GM12878 (cell line): ENCODE results near the gene APOA5. TPM values are rescaled to one million over a fixed set of nuclear protein-coding genes. Genes with fewer than 3 reads are reported as not detected.
A peak's percentile ranks its signal among the peaks of the same experiment; 100 is the strongest.

Source experiments
- ATAC-seq: fragments of 200-7000 bp; cut with Tn5 transposase; 3 replicates; pipeline ENCODE4 v1.9.1; 2020; ENCODE audit warnings: mild to moderate bottlenecking, moderate library complexity
- BruUV-seq: library from RNA; stranded (reverse); fragments of 400-500 nt; replicated peaks from 2 replicates; lab custom pipeline; 2021; lab: Mats Ljungman, UMichigan
- CTCF ChIA-PET: fragments of 300-600 bp; sonication (Branson Sonifier 250); formaldehyde crosslinking; extraction: SDS; loops from one replicate; lab custom pipeline; 2021; ENCODE audit warnings: inconsistent platforms; lab: Yijun Ruan, JAX
- POLR2A ChIA-PET: fragments of 350-600 bp; formaldehyde crosslinking; extraction: SDS; loops from one replicate; lab custom pipeline; 2021; ENCODE audit warnings: inconsistent platforms; lab: Charles Lee
- RAD21 ChIA-PET: fragments of 300-600 bp; sonication (Branson Sonifier 250); formaldehyde crosslinking; loops from one replicate; lab custom pipeline; 2023; ENCODE audit warnings: antibody characterized with exemption; ENCODE audit not compliant: unreplicated experiment; lab: Charles Lee
- SMC1A ChIA-PET: fragments of 300-600 bp; sonication (Branson Sonifier 250); formaldehyde crosslinking; loops from one replicate; lab custom pipeline; 2023; ENCODE audit not compliant: unreplicated experiment, uncharacterized antibody; lab: Charles Lee
- DNase-seq: peaks from one replicate; pipeline ENCODE4 v3.0.0-alpha.2; 2011; ENCODE audit warnings: low read depth, low spot score
- FAIRE-seq: peaks from 3 replicates; lab custom pipeline; 2011; peaks lifted over from hg19 to GRCh38; lab: Jason Lieb, UNC
- H2AFZ ChIP-seq: 2 replicates; pipeline ENCODE4 v1.6.0; 2011; ENCODE audit warnings: low read depth, low read length, control low read depth; ENCODE audit not compliant: control insufficient read depth
- H3K27ac ChIP-seq: 2 replicates; pipeline ENCODE4 v1.5.1; 2011; ENCODE audit warnings: control low read depth; ENCODE audit not compliant: control insufficient read depth, insufficient read depth
- H3K27me3 ChIP-seq, 2 experiments: replicated peaks in 1 of 2; 2 replicates each; pipeline versions ENCODE4 v1.6.0 to v1.6.1; 2011; ENCODE audit warnings: low read length in 1 of 2; ENCODE audit not compliant: control insufficient read depth in 2 of 2, insufficient read depth in 2 of 2
- H3K36me3 ChIP-seq, 2 experiments: 2 replicates each; pipeline ENCODE4 v1.5.1; 2011; ENCODE audit warnings: low read length in 1 of 2; ENCODE audit not compliant: control insufficient read depth in 2 of 2, insufficient read depth in 2 of 2
- H3K4me1 ChIP-seq: 2 replicates; pipeline ENCODE4 v1.6.1; 2011; ENCODE audit warnings: mild to moderate bottlenecking, low read length, moderate library complexity, mixed read lengths; ENCODE audit not compliant: control insufficient read depth, insufficient read depth
- H3K4me2 ChIP-seq: 2 replicates; pipeline ENCODE4 v1.6.0; 2011; ENCODE audit warnings: control low read depth; ENCODE audit not compliant: control insufficient read depth, insufficient read depth
- H3K4me3 ChIP-seq: fragments of 200-600 bp; sonication (generic); 2 replicates; pipeline ENCODE4 v1.5.1; 2016
- H3K79me2 ChIP-seq: 2 replicates; pipeline ENCODE4 v1.6.0; 2011; ENCODE audit warnings: low read length; ENCODE audit not compliant: control insufficient read depth, insufficient read depth
- H3K9ac ChIP-seq: 2 replicates; pipeline ENCODE4 v1.8.0; 2011; ENCODE audit warnings: low read length, control low read depth, mixed read lengths; ENCODE audit not compliant: control insufficient read depth, insufficient read depth
- H3K9me3 ChIP-seq: replicated peaks from 3 replicates; pipeline ENCODE4 v1.5.1; 2011; ENCODE audit warnings: mild to moderate bottlenecking, low read length; ENCODE audit not compliant: control insufficient read depth, insufficient read depth
- H4K20me1 ChIP-seq: 2 replicates; pipeline ENCODE4 v1.6.0; 2011; ENCODE audit not compliant: control insufficient read depth, insufficient read depth
- ASH2L ChIP-seq: fragments of 300-600, 200-600 bp; sonication (generic); IDR thresholded peaks from 2 replicates; pipeline ENCODE4 v1.6.1; 2017; ENCODE audit warnings: low read depth, mild to moderate bottlenecking, borderline replicate concordance
- CBX5 ChIP-seq: sonication (generic); IDR thresholded peaks from 2 replicates; pipeline ENCODE4 v1.6.1; 2016; ENCODE audit warnings: low read depth, moderate library complexity, mild to moderate bottlenecking, inconsistent platforms
- CEBPB ChIP-seq, 2 experiments: fragments of 150-350 bp in 1 of 2; IDR thresholded peaks; 2 replicates each; pipeline ENCODE4 v1.6.1; 2012 to 2014; ENCODE audit warnings: low read depth in 2 of 2, low read length in 2 of 2, borderline replicate concordance in 1 of 2, inconsistent platforms in 1 of 2
- CEBPZ ChIP-seq: fragments of 150-350 bp; IDR thresholded peaks from 2 replicates; pipeline ENCODE4 v1.6.1; 2016; ENCODE audit warnings: low read depth, low read length
- RCOR1 ChIP-seq: conservative IDR thresholded peaks from 2 replicates; pipeline ENCODE4 v1.6.1; 2012; ENCODE audit warnings: low read depth, low read length, improper control_type of control experiment
- SP1 ChIP-seq: IDR thresholded peaks from one replicate; pipeline ENCODE4 v1.6.1; 2011; ENCODE audit warnings: low read depth, low read length
- TCF7 ChIP-seq: IDR thresholded peaks from 2 replicates; pipeline ENCODE4 v1.6.1; 2014; ENCODE audit warnings: antibody characterized with exemption, borderline replicate concordance
- ZZZ3 ChIP-seq: IDR thresholded peaks from 2 replicates; pipeline ENCODE4 v1.6.1; 2011; ENCODE audit warnings: low read depth; ENCODE audit not compliant: control insufficient read depth, insufficient read length
- WGBS: methylation state at CpG from one replicate; pipeline ENCODE4 v1.1.6; 2016; ENCODE audit warnings: low lambda C conversion rate; ENCODE audit not compliant: insufficient replicate concordance, insufficient coverage; ENCODE audit errors: missing lambda C conversion rate; 5-methylcytosine and 5-hydroxymethylcytosine counted together
- in situ Hi-C: fragments of 300-500 bp; cut with MboI; formaldehyde crosslinking; loops from 9 replicates; pipeline ENCODE4 v1.14.3; 2018; ENCODE audit warnings: mixed read lengths
- intact Hi-C: fragments of 100-400 bp; cut with micrococcal nuclease; formaldehyde crosslinking; loops from one replicate; pipeline ENCODE4 v1.14.2; 2022; ENCODE audit not compliant: unreplicated experiment
- polyA plus RNA-seq, 11 experiments: library from polyadenylated mRNA; depleted of rRNA in 4 of 11; unstranded in 6 of 11; stranded (reverse) in 5 of 11; fragments of >200 nt; fragmentation: Nextera tagmentation in 4 of 11; fragmentation: Illumina TruSeq in 1 of 11; extraction: Ambion mirVana in 4 of 11; extraction: Trizol in 1 of 11; gene quantifications; 1 replicate in 1 of 11; 2 replicates in 10 of 11; pipeline versions ENCODE4 v1.2.1 to v1.2.3, GENCODE V29; 2011 to 2016; ENCODE audit warnings: inconsistent platforms in 2 of 11, missing spikeins in 2 of 11, low read depth in 1 of 11
- total RNA-seq, 4 experiments: library from RNA; depleted of rRNA in 3 of 4; stranded (reverse); fragments of >200 nt in 3 of 4; fragmentation: Illumina TruSeq in 1 of 4; extraction: Trizol in 1 of 4; gene quantifications; 2 replicates each; pipeline versions ENCODE4 v1.2.1 to v1.2.3, GENCODE V29; 2013 to 2021

Gene APOA5
- total and polyA plus RNA-seq, 10 of the 15 experiments (the other 5 are each of a cell fraction or from before 2014, with no cell fraction given): 0.15 TPM; not detected in 9

- in situ Hi-C loops: no loop called here
- Histone ChIP-seq H3K79me2 (peaks cover 21% of the 10 kb centered on the region), H3K4me3 (peak overlapping the region; percentile 79), H3K9ac (peak overlapping the region; percentile 85), H3K27me3 (no peaks in the 10 kb centered on the region), H2AFZ (no peak overlapping the region), H3K27ac (peak overlapping the region; percentile 80), H3K36me3 (peaks cover 0 to 5% of the 10 kb centered on the region in 2 experiments; a peak in 3 of 4 replicates), H3K9me3 (no peaks in the 10 kb centered on the region), H3K4me2 (peak overlapping the region; percentile 94), H4K20me1 (no peaks in the 10 kb centered on the region), H3K4me1 (peaks cover 3% of the 10 kb centered on the region; the same call in 1 of the 2 replicates)
- DNase-seq: no peak
- WGBS: 0% methylated on average over 2 of the region's 2 CpGs
- no peak for ATAC-seq
- BruUV-seq: no TSS peak
- POLR2A ChIA-PET: interaction anchor here (0.6 to 4.2 kb wide), 3 partner anchors 11 to 408 kb away, joined by 3 to 28 read pairs (median 3); partner anchors contain the start of gene ZPR1
- CTCF ChIA-PET: interaction anchor here (1.0 to 4.0 kb wide), 7 partner anchors 19 to 409 kb away, joined by 3 to 18 read pairs (median 5); partner anchors contain the start of gene APOA5
- SMC1A ChIA-PET: interaction anchor here (1.3 to 1.7 kb wide), 2 partner anchors 15 to 22 kb away, joined by 3 to 14 read pairs; partner anchors contain the start of gene ZPR1
- FAIRE-seq: no peak
- no peak for TF ChIP-seq CEBPB (IDR thresholded peaks at IDR 0.05; ENCODE audit: borderline replicate concordance in 1 of 2, low read depth in 2 of 2, low read length in 2 of 2)
- TF ChIP-seq TCF7: no peak
- no peak for TF ChIP-seq RCOR1
- RAD21 ChIA-PET: interaction anchor here (1.2 to 1.3 kb wide), 2 partner anchors 20 to 326 kb away, joined by 4 read pairs; partner anchors contain the start of genes APOA5 and SIK3
- intact Hi-C loops: no loop called here
Observed at GRCh38 chr11:116771935-116772334, 19.7 kb downstream of the APOA5 start.

- 66% methylated on average over 2 of the region's 2 CpGs for WGBS
Observed at GRCh38 chr11:116762132-116762531, 29.5 kb downstream of the APOA5 start.

More at GRCh38 chr11:116762132-116762531, 29.5 kb downstream of the APOA5 start:
- Histone ChIP-seq H3K36me3 (peaks cover 7 to 26% of the 10 kb centered on the region in 2 experiments), H3K4me3 (no peak overlapping the region), H2AFZ (no peak overlapping the region), H3K27me3 (no peaks in the 10 kb centered on the region), H3K79me2 (no peaks in the 10 kb centered on the region), H3K4me1 (no peaks in the 10 kb centered on the region), H3K4me2 (no peak overlapping the region), H3K9me3 (no peaks in the 10 kb centered on the region), H4K20me1 (no peaks in the 10 kb centered on the region)
- no peak for ATAC-seq
- FAIRE-seq: no peak
- SMC1A ChIA-PET: no interaction called here
- RAD21 ChIA-PET: no interaction called here
- no TSS peak for BruUV-seq
- CTCF ChIA-PET: interaction anchor here (1.8 to 2.6 kb wide), 2 partner anchors 29 to 73 kb away, joined by 6 read pairs; no protein-coding TSS in a partner anchor
- no peak for DNase-seq
- TF ChIP-seq SP1: no peak
- no peak for TF ChIP-seq ASH2L
- no peak for TF ChIP-seq CBX5
- TF ChIP-seq CEBPZ: no peak
- no peak for TF ChIP-seq ZZZ3
- TF ChIP-seq, all 136 proteins: peak for 0
- H3K27ac ChIP-seq: no peak overlapping the region
- intact Hi-C loops (no loop called here), in situ Hi-C loops (no loop called here)
- POLR2A ChIA-PET: interaction anchor here (0.6 kb wide), 1 partner anchor 21 kb away, joined by 6 read pairs; no protein-coding TSS in a partner anchor
- no peak overlapping the region for H3K9ac ChIP-seq
